NK-92 (cell line): Measurements from ENCODE around the gene SIGLEC7.
"Not testable (repeated sequence)": the region's sequence is repeated elsewhere in the genome, so short reads cannot be mapped to it uniquely, and the experiment has no call there.

Source experiments
- DNase-seq: peaks from one replicate; lab custom pipeline; 2025; ENCODE audit not compliant: unreplicated experiment; lab: John Stamatoyannopoulos, UW

Gene SIGLEC7

DNA sequence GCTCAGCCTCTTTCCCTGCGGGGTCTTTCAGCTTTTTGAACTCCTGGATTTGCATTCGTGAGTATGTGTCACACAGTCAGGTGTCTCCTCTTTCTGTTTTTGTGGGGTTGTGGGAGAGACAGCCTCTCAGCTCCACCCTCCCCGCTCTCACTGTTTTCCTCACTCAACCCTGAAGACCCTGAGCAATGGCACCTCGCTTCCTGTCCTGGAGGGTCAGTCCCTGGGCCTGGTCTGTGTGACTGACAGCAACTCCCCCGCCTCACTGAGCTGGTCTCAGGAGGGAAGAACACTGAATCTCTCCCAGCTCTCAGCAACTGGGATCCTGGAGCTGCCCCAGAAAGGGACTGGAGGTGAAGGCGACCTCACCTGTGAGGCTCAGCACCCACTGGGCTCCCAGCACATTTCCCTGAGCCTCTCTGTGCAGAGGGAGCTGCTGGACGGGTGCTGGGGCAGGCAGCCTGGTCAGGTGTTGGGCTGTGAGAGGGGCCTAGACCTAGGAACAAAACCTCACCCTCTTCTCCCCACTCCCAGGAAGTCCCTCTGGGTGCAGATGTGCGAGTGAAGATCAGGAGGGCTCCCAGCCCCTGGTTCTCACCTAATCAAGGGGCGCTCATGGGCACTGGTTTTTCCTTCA is 4.2 kb upstream of the SIGLEC7 start:
- no peak for DNase-seq

DNA sequence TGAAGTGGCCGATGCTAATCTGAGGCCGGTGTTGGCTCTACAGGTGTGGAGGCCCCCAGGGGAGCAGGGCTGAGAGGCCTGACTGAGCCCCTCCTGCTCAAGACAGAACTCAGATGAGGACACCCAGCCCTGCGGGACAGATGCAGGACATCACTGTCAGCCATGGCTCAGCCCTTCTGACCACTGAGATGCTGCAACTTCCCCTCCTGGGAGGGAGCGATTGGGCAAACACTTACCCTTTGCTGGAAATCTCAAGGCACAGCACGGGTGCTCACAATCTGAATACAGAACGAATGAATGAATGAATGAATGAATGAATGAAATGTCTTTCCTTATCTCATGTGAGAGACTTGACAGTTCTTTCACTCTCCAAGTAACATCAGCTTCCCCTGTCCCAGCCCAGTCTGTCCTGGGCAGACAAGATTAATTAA is 3.5 kb upstream of the SIGLEC7 start:
- DNase-seq, result no peak

DNA sequence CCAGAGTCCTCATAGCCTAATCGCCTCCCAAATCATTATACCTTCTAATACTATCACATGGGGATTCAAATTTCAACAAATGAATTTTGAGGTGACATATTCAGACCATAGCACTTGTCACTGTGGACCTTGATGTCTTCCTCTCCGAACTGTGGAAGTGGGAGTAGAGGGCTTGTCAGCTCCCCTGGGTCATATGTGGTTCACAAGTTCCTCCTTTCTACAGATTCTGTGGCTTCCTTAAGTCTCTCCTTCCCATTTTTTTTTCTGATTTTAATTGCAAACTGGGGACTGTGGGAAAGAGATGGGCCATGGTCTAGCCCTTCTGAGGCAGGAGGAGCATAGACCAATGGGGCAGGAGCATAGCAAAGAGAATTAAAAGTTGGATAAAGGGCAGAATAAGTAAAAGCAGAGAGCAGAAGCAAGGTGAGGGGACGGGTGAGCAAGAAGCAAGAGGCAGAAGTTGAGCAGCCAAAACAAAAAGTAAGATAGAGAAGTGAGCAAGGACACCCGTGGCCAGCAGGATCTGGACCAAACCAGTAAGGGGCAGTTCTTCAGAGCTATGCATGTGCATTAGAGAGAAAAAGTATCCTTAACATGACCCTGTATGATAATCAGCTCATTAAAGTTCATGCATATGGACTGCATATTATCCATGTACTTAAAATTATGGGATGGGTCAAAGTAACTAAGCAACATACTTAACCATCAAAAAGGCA is 2.6 kb upstream of the SIGLEC7 start:
- no peak for DNase-seq

DNA sequence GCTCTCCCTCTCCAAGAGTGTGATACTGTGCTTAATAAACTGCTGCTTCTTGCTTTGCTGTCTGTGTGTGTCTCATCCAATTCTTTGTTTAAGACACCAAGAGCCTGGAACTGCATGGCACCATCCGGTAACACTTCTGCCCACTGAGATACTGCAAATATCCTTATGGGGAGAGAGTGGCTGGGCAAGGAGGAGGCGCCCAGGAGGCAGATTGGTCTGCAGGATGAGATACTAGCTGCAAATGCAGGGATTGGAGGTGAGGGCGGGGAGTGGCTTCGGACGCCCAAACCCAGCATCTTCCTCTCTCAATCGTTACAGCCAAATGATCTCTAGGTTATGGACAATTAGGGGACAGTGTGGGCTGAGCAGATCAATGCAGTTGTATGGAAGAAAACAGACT is 1.7 kb upstream of the SIGLEC7 start:
- DNase-seq, result no peak

DNA sequence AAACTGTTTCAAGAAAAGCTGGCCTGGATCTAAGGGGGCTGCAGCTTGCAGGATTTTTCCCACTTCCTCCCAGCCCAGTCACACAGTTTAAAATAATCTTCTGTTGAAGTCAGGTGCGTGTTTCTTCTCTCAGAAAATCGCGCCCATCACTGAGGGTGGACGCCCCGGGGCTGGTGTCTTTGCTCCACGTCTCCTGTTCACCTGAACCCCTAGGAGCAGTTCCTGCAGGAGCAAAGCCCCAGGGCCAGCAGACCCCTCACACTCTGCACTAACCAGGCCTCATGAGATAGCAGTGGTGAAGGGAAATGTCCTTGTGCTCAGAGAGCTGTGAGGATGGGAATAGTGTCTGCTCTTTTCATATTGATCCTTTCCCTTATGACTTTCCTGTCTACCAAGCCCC is 920 bp upstream of the SIGLEC7 start:
- DNase-seq, result no peak

DNA sequence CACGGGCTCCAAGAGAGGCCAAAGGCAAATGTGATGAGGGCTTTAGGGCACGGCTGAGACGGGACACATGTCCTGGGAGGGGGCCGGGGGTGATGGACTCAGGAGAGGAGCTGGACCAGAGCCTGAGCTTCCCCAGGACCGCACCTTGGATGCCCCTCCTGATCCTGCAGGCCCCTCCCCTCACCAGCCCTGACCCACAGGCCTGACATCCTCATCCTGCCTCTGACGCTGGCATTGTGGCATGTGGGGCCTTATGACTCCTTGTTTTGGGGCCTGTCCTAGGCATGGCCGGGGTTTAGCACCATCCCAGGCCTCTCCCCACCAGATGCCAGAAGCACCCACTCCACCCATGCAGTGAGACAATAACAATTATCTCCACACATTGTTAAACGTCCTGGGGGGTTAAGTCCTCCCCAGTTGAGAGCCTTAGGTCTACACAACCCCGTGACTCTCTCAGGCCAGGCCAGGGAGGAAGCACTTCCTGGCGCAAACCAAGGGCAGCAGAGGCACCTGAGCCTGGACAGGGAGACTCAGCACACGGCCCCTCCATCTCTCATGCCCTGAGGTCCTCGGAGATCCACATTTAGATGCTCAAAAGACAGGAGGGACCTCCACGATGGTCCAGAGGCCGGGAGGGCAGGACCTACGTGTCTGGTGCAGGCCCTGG is 841 bp downstream of the SIGLEC7 start:
- not testable (repeated sequence) for DNase-seq

DNA sequence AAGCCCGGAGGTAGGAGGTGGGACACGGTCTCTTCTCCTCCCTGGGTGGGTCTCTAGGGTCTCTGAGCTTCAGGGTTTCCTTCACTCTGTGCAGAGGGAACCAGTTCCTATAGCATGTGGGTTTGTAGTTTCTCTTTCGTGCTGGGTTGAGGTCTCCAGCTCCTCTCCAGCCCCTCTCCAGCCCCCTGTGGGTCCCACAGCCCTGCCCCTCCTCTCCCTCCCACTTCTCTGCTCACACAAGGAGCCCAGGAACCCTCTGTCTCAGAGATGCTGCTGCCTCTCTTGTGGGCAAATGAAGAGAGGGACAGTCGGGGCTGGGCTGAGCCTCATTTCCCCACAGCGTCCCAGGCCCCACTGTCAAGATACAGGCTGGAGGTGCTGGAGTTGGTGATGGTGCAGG is 1.4 kb downstream of the SIGLEC7 start:
- DNase-seq, result no peak

DNA sequence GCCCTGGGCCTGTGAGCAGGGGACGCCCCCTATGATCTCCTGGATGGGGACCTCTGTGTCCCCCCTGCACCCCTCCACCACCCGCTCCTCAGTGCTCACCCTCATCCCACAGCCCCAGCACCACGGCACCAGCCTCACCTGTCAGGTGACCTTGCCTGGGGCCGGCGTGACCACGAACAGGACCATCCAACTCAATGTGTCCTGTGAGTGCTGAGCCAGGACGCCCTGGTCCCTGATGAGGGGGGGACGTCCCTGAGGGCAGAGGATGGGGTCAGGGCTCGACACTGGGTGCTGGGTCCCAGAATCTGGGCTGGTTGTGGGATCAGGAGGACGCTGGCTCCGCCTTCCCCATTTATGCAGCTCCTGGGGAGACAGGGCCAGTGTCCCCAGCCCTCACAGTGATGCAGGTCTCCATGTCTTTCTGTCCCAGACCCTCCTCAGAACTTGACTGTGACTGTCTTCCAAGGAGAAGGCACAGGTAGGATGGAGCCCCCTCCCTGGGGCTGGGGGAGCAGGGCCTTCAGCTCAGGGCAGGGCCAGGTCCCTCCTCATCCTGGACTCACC is 2.5 kb downstream of the SIGLEC7 start:
- DNase-seq, result no peak

DNA sequence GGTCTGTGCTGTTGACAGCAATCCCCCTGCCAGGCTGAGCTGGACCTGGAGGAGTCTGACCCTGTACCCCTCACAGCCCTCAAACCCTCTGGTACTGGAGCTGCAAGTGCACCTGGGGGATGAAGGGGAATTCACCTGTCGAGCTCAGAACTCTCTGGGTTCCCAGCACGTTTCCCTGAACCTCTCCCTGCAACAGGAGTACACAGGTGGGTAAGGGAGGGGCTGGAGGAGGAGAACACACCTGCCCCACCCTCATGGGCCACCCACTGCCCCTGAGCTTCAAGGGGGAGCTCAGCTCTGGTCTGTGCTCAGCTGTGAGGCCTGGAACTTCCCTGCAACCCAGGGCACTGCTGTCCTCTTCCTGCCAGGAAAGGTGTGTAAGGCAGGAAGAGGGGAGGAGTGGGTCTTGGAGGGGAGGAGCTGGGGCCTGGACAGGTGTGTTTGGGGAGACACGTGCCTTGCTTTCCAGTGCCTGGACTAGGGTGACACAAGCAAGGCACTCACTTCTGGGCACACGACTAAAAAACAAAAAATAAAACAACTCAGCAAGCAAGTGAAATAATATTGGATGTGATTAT is 3.9 kb downstream of the SIGLEC7 start:
- no peak for DNase-seq

DNA sequence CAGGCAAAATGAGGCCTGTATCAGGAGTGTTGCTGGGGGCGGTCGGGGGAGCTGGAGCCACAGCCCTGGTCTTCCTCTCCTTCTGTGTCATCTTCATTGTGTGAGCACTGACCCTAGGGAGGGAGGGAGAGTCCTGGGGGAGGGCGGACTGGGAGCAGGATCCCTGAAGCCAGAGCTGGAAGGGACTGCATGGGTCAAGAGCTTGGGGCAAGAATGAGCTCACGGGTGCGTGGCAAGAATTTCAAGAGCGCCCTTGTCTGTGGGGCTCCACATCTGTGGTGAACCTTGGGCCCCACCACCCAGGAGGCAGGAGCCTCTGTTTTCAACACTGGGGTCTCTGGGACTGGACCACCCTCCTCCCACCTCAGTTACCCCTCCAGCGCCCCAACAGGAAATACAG is 4.7 kb downstream of the SIGLEC7 start:
- no peak for DNase-seq

DNA sequence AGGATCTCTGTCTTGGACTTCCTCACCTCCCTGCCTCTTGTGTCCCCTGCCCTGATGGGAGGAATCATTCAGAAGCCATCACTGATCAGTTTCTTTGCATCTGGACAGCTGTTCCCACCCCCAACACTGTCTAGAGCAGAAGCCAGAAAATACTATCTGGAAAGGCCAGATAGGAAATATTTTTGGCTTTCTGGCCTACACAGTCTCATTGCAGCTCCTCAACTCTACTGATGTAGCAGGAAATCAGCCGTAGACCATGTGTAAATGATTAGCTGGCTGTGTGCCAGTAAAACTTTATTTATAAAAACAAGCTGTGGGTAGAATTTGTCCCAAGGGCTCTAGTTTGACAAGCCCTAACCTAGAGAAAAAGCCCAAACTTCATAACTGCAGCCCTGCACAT is 5.6 kb downstream of the SIGLEC7 start:
- DNase-seq, result no peak

DNA sequence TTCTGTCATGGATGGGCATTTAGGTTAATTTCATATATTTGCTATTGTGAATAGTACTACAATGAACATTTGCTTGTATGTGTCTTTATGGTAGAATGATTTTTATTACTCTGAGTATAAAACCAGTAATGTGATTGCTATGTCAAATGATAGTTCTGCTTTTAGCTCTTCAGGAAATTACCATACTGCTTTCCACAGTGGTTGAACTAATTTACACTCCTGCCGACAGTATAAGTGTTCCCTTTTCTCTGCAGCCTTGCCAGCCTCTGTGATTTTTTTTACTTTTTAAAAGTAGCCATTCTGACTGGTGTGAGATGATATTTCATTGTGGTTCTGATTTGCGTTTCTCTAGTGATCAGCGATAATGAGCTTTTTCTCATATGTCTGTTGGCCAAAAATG is 6.5 kb downstream of the SIGLEC7 start:
- no peak for DNase-seq

DNA sequence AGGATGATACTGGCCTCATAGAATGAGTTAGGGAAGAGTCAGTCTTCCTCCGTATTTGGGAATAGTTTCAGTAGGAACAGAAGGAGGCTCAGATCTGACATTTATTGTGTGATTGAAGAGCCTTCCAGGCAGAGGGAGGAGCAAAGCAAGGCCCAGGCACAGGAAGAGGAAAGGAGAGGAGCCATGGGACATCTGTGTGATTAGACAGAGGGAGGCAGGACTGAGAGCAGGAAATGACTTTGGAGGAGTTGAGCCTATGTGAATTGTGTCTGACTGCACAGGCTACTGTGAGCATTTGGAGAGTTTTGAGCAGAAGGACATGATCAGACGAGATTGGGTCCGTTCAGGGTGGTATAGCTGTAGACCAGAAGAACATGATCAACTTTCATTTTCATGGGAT is 8.5 kb downstream of the SIGLEC7 start:
- no peak for DNase-seq

DNA sequence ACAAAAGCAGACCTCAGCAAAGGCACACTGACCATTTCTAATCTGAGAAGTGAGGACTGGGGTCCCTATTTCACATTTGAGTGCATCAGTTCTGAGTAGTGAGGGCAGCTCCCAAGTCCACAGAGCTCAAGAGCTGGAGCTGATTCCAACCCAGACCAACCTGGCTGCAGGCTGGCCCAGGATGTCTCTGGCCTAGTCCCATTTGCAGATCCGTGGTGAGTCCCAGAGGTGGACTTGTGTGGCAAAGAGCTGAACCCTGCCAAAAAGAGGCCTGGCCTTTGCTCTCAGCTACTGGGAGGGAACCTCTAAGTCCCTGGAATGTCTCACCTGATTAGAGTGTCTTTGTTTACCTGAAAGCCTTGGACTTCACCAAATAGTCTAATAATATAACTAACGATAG is 14.6 kb downstream of the SIGLEC7 start:
- no peak for DNase-seq

DNA sequence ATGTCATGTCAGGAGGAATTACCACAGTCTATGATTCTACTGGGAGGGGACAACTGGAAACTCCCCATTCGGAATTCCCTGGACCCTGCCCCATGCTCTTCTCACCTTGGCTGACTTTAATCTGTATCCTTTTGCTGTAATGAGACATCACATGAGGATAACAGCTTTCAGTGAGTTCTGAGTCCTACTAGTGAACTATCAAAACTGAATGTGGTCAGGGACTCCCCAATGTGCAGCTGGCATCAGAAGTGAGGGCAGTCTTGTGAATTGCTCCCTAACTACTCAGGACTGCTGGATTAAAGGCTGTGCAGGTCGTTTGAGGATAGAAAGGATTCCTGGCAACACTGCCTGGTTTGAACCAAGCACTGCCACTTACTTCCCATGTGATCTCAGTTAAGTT is 15.2 kb downstream of the SIGLEC7 start:
- no peak for DNase-seq

DNA sequence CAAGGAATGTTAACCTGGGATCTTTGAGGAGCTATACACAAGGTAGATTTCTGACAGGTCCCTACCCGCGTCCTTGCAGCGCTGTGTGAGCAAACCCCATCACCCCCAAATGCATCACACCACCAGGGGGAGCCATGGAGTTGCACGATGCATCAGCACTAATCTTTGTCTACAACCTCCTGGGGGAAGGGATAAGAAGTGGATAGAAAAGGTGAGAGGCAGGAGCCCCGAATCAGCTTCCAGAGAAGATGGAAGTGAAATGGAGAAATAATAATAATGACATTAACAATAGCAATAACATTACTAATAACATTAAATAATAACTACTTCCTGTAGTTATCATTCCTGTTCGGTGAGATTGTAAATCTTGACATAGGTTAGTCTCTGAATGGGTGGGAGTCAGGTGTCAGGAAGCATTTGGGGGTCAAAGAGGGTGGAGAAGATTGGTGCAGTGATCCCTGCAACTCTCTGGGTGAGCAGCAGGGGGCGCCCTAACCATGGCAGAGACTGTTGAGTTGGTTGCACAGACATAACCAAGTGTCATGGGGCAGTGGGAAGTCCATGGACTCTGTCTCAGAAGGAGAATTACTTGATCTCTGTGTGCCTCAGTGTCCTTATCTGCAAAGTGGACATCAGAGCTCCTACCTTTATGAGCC is 16.5 kb downstream of the SIGLEC7 start:
- no peak for DNase-seq

DNA sequence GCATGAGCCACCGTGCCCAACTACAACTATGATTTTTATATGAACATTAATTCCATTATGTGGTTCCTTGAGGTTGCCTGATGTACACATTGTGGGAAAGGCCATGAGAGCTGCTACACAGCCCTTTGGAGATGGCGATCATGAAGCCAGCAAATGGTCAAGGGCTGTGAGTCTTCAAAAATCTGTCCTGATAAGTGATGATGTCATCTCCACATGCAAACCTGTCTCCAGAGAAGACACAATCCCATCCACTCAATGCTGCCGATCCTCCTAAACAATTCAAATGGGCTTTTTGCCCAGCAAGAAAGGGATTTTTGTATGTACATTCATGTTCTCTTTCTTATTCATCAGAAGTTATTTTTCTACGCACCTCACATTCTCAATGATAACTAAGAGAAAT is 17.6 kb downstream of the SIGLEC7 start:
- no peak for DNase-seq

DNA sequence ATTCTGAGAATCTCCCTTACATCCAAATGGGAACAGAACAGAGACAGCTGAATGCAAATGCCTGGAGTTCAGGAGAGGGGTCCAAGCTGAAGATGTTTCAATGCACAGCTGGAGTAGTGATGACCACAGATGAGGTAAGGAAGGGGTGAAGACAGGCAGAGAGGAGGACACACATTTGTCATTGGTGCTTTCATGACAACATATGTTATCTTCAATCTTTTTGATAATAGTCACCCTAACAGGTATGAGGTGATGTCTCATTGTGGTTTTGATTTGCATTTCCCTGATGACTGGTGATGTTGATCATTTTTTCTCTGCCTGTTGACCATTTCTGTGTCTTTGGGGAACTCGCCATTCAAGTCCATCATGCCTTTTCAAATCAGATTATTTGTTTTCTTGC is 19.2 kb downstream of the SIGLEC7 start:
- DNase-seq, result no peak

DNA sequence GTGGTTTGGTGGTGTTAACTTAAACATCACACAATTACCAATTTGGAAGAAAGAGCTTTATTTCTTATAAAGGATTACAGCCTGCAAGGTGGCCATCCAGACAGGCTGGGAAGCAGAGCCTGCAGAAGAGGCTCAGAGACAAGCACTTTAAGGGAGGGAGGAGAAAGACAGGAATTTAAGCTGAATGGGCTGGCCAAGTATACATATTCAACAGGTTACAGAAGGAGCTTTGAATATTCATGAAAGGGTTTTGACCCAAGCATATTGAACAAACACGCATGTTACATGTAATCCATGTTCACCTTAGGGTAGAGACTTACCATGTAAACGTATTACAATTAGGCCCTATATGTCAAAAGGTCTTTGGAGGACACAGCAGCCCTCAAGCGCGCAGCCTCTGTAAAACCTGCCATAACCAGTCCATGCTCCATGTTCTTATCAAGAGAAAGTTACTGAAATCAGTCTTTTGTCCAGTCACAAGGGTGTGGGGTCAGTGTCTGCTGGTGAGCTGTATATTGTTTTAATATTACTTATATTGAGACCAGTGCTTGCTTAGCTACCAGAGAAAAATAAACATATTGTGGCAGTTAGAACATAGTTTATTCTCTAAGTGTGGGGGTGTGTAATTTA is 19.9 kb downstream of the SIGLEC7 start:
- DNase-seq, result no peak

DNA sequence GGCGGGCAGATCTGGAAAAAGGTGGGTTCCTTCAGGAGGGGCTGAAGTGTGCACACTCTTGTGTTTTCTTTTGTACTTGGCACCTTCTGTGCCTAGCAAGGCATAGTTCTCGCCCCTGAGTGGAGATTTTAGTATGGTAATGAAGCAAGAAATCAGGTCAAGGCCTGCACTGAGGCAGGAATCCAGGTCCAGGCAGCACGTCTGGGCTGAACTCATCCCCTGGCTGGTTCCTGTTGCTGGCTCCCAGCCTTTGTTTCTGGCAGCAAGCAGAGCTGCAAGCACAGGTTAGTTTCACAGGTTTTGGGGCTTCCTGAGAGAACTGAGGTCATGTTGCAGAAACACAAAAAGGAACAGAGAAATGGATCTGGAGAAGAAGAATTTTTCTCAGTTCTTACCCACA is 21.2 kb downstream of the SIGLEC7 start:
- DNase-seq, result no peak

DNA sequence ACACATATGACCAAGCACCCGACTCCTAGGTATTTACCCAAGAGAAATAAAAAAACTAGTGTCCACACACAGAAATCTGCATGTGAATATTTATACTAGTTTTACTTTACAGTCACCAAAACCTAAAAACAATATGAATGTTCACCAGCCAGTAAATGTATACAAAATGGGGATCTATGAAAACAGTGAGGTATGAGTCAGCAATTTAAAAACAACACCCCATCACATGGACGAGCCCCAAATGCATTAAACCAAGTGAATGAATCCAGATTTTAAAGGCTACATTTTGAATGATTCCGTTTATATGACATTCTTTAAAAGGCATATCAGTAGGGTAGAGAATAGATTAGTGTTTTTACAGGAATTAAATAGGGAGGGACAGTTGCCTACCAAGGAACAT is 22.1 kb downstream of the SIGLEC7 start:
- no peak for DNase-seq
